ENCODE data around the gene GLA.
A peak's percentile ranks its signal among the peaks of the same experiment; 100 is the strongest.

GLA gene

GRCh38 chrX:101349193-101349562 is 58.5 kb downstream of the GLA start:
- DNase-seq (ENCODE audit: low read depth), result no peak

GRCh38 chrX:101348452-101349192 is 59.1 kb downstream of the GLA start, which contains the start of gene TIMM8A:
Gene TIMM8A (minus strand): TSS chrX:101348742. CDS start chrX:101348664, 78 bp downstream.
- DNase-seq (ENCODE audit: low read depth), result peak; percentile 68

- no peak for DNase-seq (ENCODE audit: low read depth)
Observed at GRCh38 chrX:101347859-101348451, 59.8 kb downstream of the GLA start.
